GM19455 (cell line): Measurements from ENCODE around the gene CARNS1.
"Not testable (repeated sequence)": the region's sequence is repeated elsewhere in the genome, so short reads cannot be mapped to it uniquely, and the experiment has no call there.

Source experiments
- ATAC-seq: cut with Tn5 transposase; IDR thresholded peaks from one replicate; pipeline ENCODE4 v1.9.1; 2021; ENCODE audit not compliant: unreplicated experiment

Gene CARNS1

GRCh38 chr11:67463680-67464410 is 48.4 kb downstream of the CARNS1 start:
- ATAC-seq: no peak

DNA sequence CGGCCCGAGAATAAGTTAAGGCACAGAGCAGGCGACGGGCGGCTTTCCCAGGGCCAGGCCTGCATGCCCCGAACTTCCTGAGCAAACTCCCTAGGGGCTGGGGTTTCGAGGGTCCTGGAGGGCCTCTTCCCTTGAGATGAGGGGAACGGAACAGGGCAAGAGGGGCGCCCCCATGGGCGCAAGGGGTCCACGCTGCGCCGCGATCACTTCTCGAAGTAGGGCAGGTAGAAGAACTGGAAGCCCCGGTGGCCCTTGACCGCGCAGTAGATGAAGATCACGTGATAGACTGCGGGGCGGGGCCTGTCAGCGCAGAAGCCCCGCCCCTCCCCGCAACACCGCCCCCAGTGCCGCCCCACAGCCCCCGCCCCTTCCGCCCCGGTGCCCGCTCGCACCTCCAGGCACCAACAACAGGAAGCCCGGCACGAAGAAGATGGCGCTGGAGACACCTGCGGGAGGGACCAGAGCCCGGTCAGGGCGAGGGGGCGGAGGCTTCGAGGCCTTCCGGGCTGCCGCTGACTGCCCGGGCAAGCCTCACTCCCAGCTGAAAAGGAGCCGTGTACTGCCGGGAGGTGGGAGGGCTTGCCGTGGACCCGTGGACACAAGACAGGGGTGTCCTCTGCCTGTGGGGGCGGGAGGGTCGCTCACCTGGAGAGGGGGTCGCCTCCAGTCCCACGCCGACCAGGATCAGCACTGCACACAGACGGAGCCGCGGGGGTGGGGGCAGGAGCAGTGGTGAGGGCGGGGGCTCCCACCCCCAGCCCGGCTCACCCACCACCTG is 49.1 kb downstream of the CARNS1 start:
- no peak for ATAC-seq

GRCh38 chr11:67465189-67465510 is 49.7 kb downstream of the CARNS1 start:
- no peak for ATAC-seq

DNA sequence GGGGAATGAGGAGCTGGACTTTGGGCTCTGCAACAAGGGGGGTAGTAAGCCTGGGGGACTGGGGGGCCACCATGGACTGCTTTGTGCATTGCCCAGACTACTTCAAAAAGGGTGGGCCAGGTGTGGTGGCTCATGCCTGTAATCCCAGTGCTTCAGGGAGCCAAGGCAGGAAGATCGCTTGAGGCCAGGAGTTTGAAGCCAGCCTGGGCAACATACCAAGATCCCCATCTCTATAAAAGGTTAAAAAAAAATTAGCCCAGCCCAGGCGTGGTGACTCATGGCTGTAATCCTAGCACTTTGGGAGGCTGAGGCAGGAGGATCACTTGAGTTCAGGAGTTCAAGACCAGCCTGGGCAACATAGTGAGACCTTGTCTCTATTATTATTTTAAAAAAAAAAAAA is 50.1 kb downstream of the CARNS1 start:
- not testable (repeated sequence) for ATAC-seq

- no peak for ATAC-seq
These were observed 50.9 kb downstream of the CARNS1 start for GRCh38 chr11:67466367-67466766.

- ATAC-seq: no peak
These were observed 51.7 kb downstream of the CARNS1 start for GRCh38 chr11:67466962-67467771.

DNA sequence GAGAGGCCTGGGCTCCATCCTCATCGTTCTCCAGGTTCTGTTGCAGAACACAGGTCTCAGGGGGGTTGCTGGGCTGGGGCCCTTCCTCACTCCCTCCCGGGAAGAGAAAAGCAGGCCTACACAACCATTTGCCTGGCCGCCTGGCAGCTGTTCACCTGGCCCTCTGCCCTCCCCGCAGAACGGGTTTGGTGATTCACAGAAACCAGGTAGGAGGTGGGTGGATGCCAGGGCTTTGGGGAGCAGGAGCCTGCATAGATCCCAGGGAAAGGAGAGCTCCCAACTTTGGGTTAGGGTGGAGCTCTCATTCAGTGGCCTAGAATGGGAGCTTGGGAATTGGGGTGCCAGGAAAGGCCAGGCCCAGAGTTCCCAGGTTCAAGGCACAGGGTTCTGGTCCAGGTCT is 52.6 kb downstream of the CARNS1 start:
- ATAC-seq: no peak

DNA sequence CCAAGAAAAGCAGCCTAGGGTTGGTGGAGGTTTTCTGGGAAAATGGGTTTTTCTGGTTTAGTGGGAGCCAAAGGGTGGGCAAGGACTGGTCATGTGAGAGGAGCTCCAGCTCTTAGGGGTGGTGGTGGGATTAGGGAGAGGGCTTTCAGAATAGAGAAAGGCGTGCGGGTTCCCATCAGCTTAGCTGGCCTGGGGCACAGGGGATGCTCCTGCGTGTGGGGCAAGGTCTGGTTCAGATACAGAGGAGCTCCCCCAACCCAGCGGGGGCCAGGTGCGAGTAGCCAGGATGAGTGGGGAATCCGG is 52.9 kb downstream of the CARNS1 start:
- ATAC-seq: no peak

DNA sequence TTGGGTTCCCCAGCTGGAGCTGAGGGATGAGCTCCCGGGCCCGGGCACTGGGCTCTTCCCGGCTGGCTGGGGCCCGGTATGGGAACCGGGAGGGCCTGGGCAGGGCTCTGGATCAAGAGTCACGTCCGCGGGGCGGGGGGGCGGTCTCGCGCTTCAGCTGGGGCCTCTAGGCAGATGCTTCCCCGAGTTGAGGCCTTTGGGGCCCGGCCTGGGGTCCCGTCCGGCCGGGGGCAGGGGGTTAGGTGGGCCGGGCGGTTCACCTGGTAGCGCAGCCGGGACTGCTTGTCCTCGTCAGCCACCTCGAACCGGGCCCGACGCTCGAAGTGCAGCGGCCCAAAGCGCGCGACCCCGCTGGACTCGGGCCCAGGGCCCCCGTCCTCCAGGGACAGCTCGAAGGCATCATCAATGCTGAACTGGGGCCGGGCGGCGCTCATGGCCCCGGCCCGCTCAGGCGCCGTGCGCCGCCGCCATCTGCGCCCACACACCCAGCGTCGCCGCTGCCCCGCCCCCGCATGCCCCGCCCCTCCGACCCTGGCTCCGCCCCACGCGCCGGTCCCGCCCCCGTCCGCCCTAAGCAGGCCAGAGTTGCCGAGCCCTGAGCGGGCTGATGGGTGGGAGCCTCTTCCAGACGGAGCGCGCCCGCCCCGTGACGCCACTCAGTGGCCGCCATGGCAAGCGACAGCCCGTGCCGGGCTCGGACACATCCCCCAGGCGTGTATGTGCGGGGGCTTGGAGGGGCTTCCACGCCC is 53.5 kb downstream of the CARNS1 start, which contains the start of gene TMEM134:
Gene TMEM134 (minus strand): TSS at position 493 of the 749 bp plus-strand sequence. CDS start 59 bp downstream, at position 434.
- peak; percentile 65 for ATAC-seq

DNA sequence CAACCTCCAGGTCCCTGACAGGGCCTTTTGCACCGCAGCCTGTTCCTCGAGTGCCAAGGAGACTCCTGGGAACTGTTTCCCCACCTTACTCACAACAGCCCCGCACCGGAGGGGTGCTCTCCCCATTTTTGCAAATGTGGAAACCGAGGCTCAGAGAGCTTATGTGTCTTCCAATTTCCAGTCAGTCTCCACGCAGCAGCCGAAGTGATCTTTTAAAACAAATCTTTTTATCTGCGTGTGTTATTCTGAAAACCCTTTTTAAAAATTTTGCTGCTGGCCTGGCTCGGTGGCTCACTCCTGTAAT is 54.0 kb downstream of the CARNS1 start:
- no peak for ATAC-seq

GRCh38 chr11:67470337-67471002 is 55.0 kb downstream of the CARNS1 start:
- ATAC-seq: no peak

- ATAC-seq: no peak
These were observed 57.4 kb downstream of the CARNS1 start for GRCh38 chr11:67472882-67473281.
